ENCODE measurements around the gene ARL11. TPM values are rescaled to one million over a fixed set of nuclear protein-coding genes. Genes with fewer than 3 reads are reported as not detected.
"Not testable (repeated sequence)": the region's sequence is repeated elsewhere in the genome, so short reads cannot be mapped to it uniquely, and the experiment has no call there.

The ARL11 gene
- total and polyA plus RNA-seq, 2 of the 4 experiments (the other 2 are of a cell fraction) = not detected

- no TSS peak for BruUV-seq (replicated peaks)
- no peak overlapping the region for H2BK5ac ChIP-seq (ENCODE audit: low read depth, low read length, poor library complexity, severe bottlenecking)
- H4K8ac ChIP-seq (ENCODE audit: low read depth in 2 of 2, low read length in 2 of 2) = no peak overlapping the region
- 63% methylated on average over 1 of the region's 1 CpG; no CpG with 5 or more reads in 1 of the 2 experiments for WGBS, 2 experiments (ENCODE audit: extremely low coverage in 2 of 2, insufficient read length in 1 of 2)
- intact Hi-C loops (cut with micrococcal nuclease) (no loop called here), in situ Hi-C loops (cut with MboI; ENCODE audit: low sequenced_read_pairs) (no loop called here), dilution Hi-C loops (cut with HindIII; ENCODE audit: low sequenced_read_pairs, unreplicated experiment) (no loop called here)
- no peaks in the 10 kb centered on the region for H4K20me1 ChIP-seq (ENCODE audit: insufficient read depth, low read length)
- TF ChIP-seq CTCF (conservative IDR thresholded peaks at IDR 0.05; ENCODE audit: low read depth, low read length) = no peak
- H3K4ac ChIP-seq (ENCODE audit: low read depth, low read length) = no peak overlapping the region
- H3K4me1 ChIP-seq (ENCODE audit: control insufficient read depth, insufficient read depth, low read length) = no peaks in the 10 kb centered on the region
- H2AK5ac ChIP-seq (ENCODE audit: low read depth, low read length) = 0 out of 2 replicates have a peak overlapping the region, but pooled peaks have one; percentile 4
- H3K9me1 ChIP-seq (ENCODE audit: insufficient read depth, low read length) = no peaks in the 10 kb centered on the region
- ATAC-seq (ENCODE audit: low read depth) = no peak
- no peak overlapping the region for H3K23ac ChIP-seq (ENCODE audit: low read depth, low read length)
- no peak overlapping the region for H2AFZ ChIP-seq (replicated peaks; ENCODE audit: low read length, poor library complexity)
- ChIA-PET CTCF (no interaction called here), POLR2A (ENCODE audit: unreplicated experiment) (no interaction called here)
- no peak overlapping the region for H3K4me3 ChIP-seq (ENCODE audit: insufficient read depth, low read depth, low read length)
- H3K18ac ChIP-seq (ENCODE audit: low read depth, low read length) = no peak overlapping the region
- H2BK20ac ChIP-seq (ENCODE audit: low read depth, low read length) = no peak overlapping the region
- no peak overlapping the region for H2AK9ac ChIP-seq (replicated peaks; ENCODE audit: low read depth, low read length, poor library complexity)
- no peak overlapping the region for H3K4me2 ChIP-seq (ENCODE audit: low read depth, low read length)
- no peak overlapping the region for H2BK15ac ChIP-seq (ENCODE audit: low read depth, low read length)
- no peak overlapping the region for H4K91ac ChIP-seq (ENCODE audit: insufficient read depth, low read depth, low read length)
- no peak for DNase-seq
- H3K27ac ChIP-seq (ENCODE audit: insufficient read depth, low read length) = no peak overlapping the region
- no peak overlapping the region for H3K14ac ChIP-seq (replicated peaks; ENCODE audit: low read depth, low read length)
- no peaks in the 10 kb centered on the region for H3K36me3 ChIP-seq (ENCODE audit: control insufficient read depth, insufficient read depth, low read length)
- H3K9ac ChIP-seq (ENCODE audit: low read depth, low read length) = no peak overlapping the region
- no peak overlapping the region for H4K5ac ChIP-seq (ENCODE audit: low read depth, low read length)
- H2BK120ac ChIP-seq (ENCODE audit: low read depth, low read length) = no peak overlapping the region
- H3K79me1 ChIP-seq (ENCODE audit: low read depth in 1 of 2, low read length in 2 of 2) = no peaks in the 10 kb centered on the region
- no peaks in the 10 kb centered on the region for H3K9me3 ChIP-seq (ENCODE audit: control insufficient read depth, insufficient read depth, low read length)
- H3K56ac ChIP-seq (ENCODE audit: extremely low read depth, insufficient read depth, low read length) = no peak overlapping the region
- H3K27me3 ChIP-seq (ENCODE audit: control insufficient read depth, insufficient read depth, low read length) = no peaks in the 10 kb centered on the region
Observed at GRCh38 chr13:49610176-49610575, 18.1 kb upstream of the ARL11 start.

- H4K20me1 ChIP-seq (ENCODE audit: insufficient read depth, low read length); H2AK5ac ChIP-seq (ENCODE audit: low read depth, low read length); H4K5ac ChIP-seq (ENCODE audit: low read depth, low read length); BruUV-seq (replicated peaks); H3K4me1 ChIP-seq (ENCODE audit: control insufficient read depth, insufficient read depth, low read length); H3K79me1 ChIP-seq (ENCODE audit: low read depth in 1 of 2, low read length in 2 of 2); H2BK15ac ChIP-seq (ENCODE audit: low read depth, low read length); H3K27ac ChIP-seq (ENCODE audit: insufficient read depth, low read length); H3K4me3 ChIP-seq (ENCODE audit: insufficient read depth, low read depth, low read length); H4K8ac ChIP-seq (ENCODE audit: low read depth in 2 of 2, low read length in 2 of 2); H3K56ac ChIP-seq (ENCODE audit: extremely low read depth, insufficient read depth, low read length); ATAC-seq (ENCODE audit: low read depth); in situ Hi-C loops (cut with MboI; ENCODE audit: low sequenced_read_pairs); intact Hi-C loops (cut with micrococcal nuclease); dilution Hi-C loops (cut with HindIII; ENCODE audit: low sequenced_read_pairs, unreplicated experiment); CTCF ChIA-PET; H2AFZ ChIP-seq (replicated peaks; ENCODE audit: low read length, poor library complexity); H3K18ac ChIP-seq (ENCODE audit: low read depth, low read length); POLR2A ChIA-PET (ENCODE audit: unreplicated experiment); H3K23ac ChIP-seq (ENCODE audit: low read depth, low read length); DNase-seq; H3K27me3 ChIP-seq (ENCODE audit: control insufficient read depth, insufficient read depth, low read length); H3K4ac ChIP-seq (ENCODE audit: low read depth, low read length); H2BK120ac ChIP-seq (ENCODE audit: low read depth, low read length); H4K91ac ChIP-seq (ENCODE audit: insufficient read depth, low read depth, low read length); H3K9ac ChIP-seq (ENCODE audit: low read depth, low read length); H3K9me1 ChIP-seq (ENCODE audit: insufficient read depth, low read length); H3K9me3 ChIP-seq (ENCODE audit: control insufficient read depth, insufficient read depth, low read length); H3K14ac ChIP-seq (replicated peaks; ENCODE audit: low read depth, low read length); H2BK20ac ChIP-seq (ENCODE audit: low read depth, low read length); H2BK5ac ChIP-seq (ENCODE audit: low read depth, low read length, poor library complexity, severe bottlenecking); H2AK9ac ChIP-seq (replicated peaks; ENCODE audit: low read depth, low read length, poor library complexity); H3K36me3 ChIP-seq (ENCODE audit: control insufficient read depth, insufficient read depth, low read length); H3K4me2 ChIP-seq (ENCODE audit: low read depth, low read length): not testable (repeated sequence)
- WGBS, 2 experiments (ENCODE audit: extremely low coverage in 2 of 2, insufficient read length in 1 of 2) = no CpG with 5 or more reads among the region's 3 CpGs
Observed at GRCh38 chr13:49612042-49612441, 16.3 kb upstream of the ARL11 start.
